DND-41 (cell line): ENCODE data around the gene FRMD3.

Experiments
- CTCF ChIP-seq: IDR thresholded peaks from 2 replicates; pipeline ENCODE4 v1.5.1; 2012; ENCODE audit warnings: borderline replicate concordance, low read length, moderate library complexity, mild to moderate bottlenecking; ENCODE audit not compliant: poor library complexity, severe bottlenecking; ENCODE audit errors: extremely low read depth
- EZH2 ChIP-seq: IDR thresholded peaks from 3 replicates; pipeline ENCODE4 v1.6.1; 2012; ENCODE audit warnings: borderline replicate concordance, low read depth, mild to moderate bottlenecking, moderate library complexity, low read length, inconsistent platforms; ENCODE audit not compliant: severe bottlenecking

GRCh38 chr9:83582029-83582428 is 43.8 kb upstream of the FRMD3 start:
- no peak for TF ChIP-seq CTCF
- no peak for TF ChIP-seq EZH2
